NCI-H1694 (cell line): Measurements from ENCODE around the gene ANKIB1.
"Not testable (repeated sequence)": the region's sequence is repeated elsewhere in the genome, so short reads cannot be mapped to it uniquely, and the experiment has no call there.

ENCODE experiments used
- DNase-seq: peaks from one replicate; lab custom pipeline; 2025; lab: John Stamatoyannopoulos, UW

Gene ANKIB1

GRCh38 chr7:92332782-92333181, 87.0 kb downstream of the ANKIB1 start:
- no peak for DNase-seq

GRCh38 chr7:92333866-92334265, 88.1 kb downstream of the ANKIB1 start:
- DNase-seq, result no peak

DNA sequence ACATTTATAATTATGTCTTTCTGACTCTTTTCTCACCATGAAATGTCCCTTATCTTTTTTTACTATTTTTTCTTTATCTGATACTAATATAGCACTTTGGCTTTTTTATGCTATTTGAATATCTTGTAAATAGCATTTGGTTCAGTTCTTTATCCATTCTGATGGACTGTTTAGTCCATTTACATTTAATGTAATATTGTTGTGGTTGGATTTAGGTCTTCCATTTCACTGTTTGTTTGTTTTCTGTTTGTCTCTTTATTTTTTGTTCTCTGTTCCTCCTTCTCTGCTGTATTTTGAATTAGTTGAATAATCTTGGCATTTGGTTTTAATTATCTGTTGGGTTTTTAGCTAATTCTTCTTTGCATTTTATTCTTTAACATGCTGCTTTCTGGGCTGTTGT, 89.8 kb downstream of the ANKIB1 start:
- DNase-seq, result no peak

- DNase-seq, result no peak
These were observed 91.0 kb downstream of the ANKIB1 start for GRCh38 chr7:92336662-92337340.

DNA sequence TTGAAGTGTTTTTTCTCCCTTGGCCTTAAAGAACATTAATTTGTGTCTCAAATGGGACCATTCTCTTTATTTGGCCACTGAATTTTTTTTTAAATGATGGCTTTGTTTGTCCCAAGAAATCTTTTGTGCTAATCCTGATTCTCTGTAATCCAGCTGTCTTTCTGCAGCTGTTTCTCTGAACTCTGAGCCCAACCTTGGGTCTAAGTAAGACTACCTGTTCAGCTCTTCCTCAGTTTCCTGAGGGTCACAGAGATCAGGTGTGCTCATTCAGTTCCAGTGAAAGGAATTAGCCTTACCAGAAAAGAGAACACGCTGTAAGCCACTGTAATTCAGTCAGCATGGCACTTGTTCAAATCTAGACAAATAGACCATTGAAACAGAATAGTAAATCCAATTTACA, 94.2 kb downstream of the ANKIB1 start:
- DNase-seq, result no peak

DNA sequence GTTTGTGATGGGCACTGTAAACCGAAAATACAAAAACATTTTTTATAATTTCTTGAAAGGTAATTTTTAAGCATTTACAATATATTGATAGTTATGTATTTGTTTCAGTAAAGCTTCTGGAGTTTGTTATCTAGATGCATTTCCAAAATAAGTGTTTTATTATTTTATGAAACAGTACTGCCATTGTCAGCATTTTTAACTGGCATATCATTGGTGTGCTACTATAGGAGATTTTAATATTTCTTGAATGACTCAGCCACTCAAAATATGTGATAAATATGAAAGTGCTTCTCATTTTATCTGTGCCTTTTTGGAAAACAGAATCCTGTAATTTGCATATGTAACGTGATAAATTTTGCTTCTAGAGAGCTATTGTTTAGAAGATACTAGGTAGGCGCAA, 97.9 kb downstream of the ANKIB1 start:
- DNase-seq, result no peak

DNA sequence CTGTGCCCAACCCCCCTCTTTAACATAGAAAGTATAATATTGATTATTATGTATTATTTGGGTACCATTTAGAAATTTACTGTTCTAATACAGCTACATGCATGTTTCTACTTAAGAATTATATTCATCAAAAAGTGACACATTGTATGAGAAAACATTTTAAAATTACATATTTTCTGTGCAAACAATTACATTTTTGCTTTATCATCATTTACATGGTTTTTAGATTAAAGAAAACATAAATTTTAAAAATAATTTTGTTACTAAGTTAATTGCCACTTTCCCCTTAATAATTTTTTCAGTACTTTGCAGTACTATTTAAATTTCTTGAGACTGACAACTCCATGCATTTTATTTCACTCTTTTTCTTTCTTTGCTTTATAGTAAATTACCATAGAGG, 106.2 kb downstream of the ANKIB1 start:
- DNase-seq, result no peak

DNA sequence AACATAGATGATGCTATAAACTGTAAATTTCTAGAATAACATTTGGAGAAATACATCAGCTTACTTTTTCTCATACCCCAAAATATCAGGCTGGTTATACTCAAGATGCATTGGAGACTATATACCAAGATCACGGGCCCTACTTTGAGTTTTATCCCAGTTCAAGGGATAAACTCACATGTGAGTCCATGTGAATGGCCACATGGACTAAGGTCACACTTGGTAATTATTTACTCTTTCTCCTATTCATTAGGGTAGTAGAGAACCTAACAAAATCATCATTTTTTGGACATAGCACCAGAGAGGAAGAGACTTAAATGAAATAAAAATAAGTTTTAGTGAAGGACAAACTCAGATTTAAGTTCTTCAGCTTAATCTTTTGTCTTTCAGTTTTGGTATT, 108.4 kb downstream of the ANKIB1 start:
- no peak for DNase-seq

GRCh38 chr7:92356406-92356805, 110.6 kb downstream of the ANKIB1 start:
- DNase-seq, result no peak

- DNase-seq, result no peak
These were observed 111.5 kb downstream of the ANKIB1 start for GRCh38 chr7:92357260-92357659.

DNA sequence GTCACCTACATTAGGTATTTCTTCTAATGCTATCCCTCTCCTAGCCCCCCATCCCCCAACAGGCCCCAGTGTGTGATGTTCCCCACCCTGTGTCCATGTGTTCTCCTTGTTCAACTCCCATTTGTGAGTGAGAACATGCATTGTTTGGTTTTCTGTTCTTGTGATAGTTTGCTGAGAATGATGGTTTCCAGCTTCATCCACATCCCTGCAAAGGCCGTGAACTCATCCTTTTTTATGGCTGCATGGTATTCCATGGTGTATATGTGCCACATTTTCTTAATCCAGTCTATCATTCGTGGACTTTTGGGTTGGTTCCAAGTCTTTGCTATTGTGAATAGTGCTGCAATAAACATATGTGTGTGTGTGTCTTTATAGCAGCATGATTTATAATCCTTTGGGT, 113.4 kb downstream of the ANKIB1 start:
- not testable (repeated sequence) for DNase-seq

DNA sequence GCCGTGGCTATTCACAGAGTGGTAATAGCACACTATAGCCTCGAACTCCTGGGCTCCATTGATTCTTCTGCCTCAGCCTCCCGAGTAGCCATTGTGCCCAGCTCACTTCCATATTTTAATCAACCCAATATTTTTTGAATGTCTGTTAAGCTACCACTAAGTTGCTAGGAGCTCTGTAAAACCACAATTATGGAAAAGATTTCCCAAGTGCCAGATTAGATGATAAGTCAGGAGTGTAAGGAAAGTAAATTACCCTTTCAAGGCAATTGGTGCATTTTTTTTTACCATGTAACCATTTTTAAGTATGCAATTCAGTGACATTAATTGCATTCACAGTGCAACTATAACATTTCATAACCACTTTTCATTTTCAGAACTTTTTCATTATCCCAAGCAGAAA, 114.0 kb downstream of the ANKIB1 start:
- DNase-seq, result no peak

DNA sequence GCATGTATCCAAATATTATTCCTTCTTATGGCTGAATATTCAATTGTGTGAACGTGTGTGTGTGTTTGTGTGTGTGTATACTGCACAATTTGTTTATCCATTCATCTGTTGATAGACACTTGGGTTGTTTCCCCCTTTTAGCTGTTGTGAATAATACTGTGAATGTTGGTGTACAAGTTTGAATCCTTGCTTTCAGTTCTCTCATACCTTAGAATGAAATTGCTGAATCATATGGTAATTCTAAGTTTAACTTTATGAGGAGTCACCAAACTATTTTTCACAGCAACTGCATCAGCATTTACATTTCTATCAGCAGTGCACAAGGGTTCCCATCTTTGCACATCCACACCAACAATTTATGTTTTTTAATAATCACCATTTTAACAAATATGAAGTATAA, 114.6 kb downstream of the ANKIB1 start:
- DNase-seq, result no peak

- DNase-seq, result no peak
These were observed 116.4 kb downstream of the ANKIB1 start for GRCh38 chr7:92362131-92362530.

GRCh38 chr7:92366730-92367129, 121.0 kb downstream of the ANKIB1 start:
- DNase-seq, result no peak

DNA sequence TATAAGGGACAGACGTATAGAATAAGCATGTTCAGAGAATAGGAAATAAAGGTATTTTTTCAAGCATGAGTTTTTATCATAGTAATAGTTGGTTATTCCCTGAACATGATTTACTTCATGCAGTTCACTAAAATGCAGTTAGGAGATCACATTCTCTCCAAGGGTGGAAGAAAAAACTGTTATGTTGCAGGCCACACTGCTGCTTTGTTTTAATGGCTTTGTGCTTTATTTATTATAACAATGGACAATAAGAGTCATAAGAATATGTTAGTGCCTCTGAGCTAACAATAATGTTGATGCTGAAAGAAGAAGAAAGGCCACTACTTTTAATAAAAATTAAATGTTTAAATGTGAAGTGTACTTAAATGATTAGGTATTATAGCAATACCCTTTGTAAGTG, 123.0 kb downstream of the ANKIB1 start:
- no peak for DNase-seq

DNA sequence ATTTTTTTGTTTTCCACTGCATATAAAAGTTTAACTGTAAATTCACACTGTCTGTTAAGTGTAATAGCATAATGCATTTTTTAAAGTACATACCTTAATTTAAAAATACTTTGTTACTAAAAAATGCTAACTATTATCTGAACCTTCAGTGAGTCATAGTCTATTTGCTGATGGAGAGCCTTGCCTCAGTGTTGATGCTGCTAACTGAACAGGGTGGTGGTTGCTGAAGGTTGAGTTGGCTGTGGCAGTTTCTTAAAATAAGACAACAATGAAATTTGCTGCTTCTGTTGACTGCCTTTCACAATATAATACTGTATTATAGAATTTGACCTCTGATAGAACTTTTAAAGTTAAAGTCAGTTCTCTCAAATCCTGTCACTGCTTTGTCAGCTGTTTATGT, 129.2 kb downstream of the ANKIB1 start:
- DNase-seq, result no peak

GRCh38 chr7:92391071-92391470, 145.3 kb downstream of the ANKIB1 start:
- DNase-seq, result no peak

GRCh38 chr7:92397542-92397941, 151.8 kb downstream of the ANKIB1 start:
- no peak for DNase-seq

DNA sequence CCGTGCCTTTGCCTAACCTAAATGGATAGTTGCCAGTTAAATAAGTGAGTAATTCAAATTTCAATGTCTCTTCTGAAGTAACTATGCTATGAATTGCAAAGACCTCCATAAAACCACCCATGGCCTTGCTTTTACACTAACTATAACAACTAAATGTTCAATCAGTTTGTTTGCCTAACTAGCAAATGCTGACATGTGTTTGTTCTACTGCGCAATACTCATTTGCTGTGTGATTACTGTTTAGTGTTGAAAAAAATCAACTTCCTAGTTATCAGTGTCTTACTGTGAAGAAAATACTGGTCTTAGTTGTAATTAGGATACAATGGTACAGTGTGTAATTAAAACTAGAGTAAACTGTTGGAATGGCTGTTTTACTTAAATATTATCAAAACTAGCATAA, 154.2 kb downstream of the ANKIB1 start:
- no peak for DNase-seq

DNA sequence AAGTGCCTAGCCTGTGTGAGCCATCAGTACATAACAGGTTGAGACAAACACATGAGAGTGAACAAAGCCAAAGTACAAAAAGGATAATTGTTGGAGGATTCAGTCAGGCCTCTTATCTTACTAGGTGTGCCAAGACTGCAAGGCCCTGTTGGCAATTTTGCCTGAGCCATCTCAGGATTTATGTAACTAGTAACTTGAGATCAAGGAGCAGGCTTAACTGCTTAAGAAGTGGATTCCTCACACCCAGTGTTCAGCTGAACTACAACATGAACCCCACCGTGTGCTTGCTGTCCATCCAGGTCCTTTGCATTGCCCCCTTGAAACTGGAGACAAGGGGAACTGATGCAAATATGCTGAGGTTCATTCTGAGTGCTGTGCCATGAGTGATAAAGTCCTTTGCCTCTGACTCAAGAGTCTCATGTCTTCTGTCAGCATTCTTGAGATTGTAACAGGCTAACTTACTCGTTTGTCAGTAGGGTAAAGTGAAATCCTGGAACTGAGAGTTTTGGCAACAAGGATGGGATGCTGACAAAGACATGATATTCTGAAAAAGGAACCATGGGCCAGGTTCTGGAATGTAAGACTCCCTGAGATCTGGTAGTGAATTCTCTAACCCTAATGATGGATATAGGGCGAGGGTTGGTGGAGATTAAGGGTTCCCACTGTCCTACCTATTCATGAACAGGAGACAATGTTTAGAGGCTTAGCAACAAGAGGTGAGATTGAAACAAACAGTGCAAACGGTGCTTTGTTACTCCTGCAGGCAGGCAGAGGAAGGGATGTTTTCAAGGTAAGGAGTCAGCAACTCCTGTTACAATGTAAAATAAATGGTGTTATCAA, 157.4 kb downstream of the ANKIB1 start:
- no peak for DNase-seq

DNA sequence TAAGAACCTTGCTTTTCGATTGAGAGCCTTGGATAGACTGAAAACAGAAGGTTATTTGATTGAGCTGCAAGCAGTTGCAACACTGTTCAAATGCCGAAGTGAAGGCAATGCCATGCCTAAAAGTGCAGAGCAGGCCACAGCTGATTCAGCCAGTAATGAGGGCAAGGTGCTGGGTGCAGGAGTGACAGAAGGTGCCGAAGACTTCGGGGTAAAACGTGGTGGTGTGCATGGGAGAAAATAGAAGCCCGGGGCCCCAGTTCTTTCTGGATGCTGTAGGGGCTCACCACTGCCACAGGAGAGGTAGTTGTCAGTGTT, 157.9 kb downstream of the ANKIB1 start:
- no peak for DNase-seq

GRCh38 chr7:92404170-92404614, 158.4 kb downstream of the ANKIB1 start:
- DNase-seq, result no peak

DNA sequence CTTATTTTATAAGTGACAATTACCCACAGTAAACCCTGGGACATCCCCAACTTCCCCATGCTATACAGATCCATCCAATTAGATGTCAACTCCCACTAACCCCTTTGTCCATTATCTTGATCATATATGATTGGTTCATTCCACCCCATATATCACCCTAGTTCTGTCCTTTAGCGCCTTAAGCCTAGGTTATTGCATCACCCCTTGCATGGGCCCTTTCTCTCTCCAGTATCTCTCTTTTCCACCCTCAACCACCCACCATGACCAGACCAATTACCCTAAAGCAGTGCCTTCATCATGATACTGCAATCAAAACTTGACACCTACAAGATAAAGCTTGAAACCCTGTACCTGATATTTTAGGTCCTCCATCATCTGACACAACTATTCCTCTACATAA, 163.6 kb downstream of the ANKIB1 start:
- DNase-seq, result no peak
